ENCODE results near the gene RPL28. TPM values are rescaled to one million over a fixed set of nuclear protein-coding genes. Genes with fewer than 3 reads are reported as not detected.

Gene RPL28
- total and polyA plus RNA-seq, 10 of the 15 experiments (the other 5 are each of a cell fraction or from before 2014, with no cell fraction given) = 260 to 3,542 (median 891) TPM

DNA sequence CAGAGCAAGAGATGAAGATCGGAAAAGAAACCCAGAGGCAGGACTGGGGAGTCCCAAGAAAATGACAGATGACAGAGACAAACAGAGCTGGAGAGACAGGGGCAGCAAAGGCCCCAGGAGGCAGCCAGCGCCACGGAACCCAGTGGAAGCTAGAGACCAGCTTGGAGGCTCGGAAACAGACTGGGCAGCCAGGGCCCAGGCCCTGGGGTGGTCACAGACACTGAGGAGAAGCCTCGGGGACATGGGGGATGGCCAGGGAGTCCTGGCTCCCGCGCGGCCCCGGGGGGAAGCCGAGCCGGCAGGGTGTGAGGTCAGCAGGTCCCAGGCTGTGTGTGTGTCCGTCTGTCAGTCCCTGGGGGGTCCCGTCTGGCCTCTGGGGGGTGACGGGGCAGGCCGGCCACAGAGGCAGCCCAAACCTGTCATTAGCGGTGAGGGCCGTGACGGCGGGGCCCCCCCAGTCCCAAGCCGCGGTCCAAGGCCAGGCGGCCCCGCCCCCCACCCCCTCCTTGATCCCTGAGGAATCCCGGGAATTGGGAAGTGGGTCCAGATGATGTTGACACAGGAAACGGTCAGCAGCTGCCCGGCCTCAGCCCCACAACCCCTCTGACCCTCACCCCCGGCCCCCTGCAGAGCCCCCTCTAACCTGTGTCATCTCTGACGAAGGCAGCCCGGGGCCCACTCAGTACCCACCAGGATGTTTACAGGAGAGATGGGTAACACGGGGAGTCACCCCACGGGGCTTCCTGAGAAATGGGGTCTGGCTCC lies 11.6 kb upstream of the RPL28 start:
- CTCF ChIA-PET = no interaction called here
- SMC1A ChIA-PET (ENCODE audit: uncharacterized antibody, unreplicated experiment) = no interaction called here

More for the DNA sequence above, 11.6 kb upstream of the RPL28 start:
- in situ Hi-C loops (cut with MboI) (no loop called here), intact Hi-C loops (cut with micrococcal nuclease; ENCODE audit: unreplicated experiment) (no loop called here)
- TF ChIP-seq KLF5 (IDR thresholded peaks at IDR 0.05; ENCODE audit: partially characterized antibody) (no peak), STAT3 (IDR thresholded peaks at IDR 0.05; ENCODE audit: low read depth, low read length) (no peak), MEF2A (IDR thresholded peaks at IDR 0.05; ENCODE audit: insufficient read depth, low read depth, low read length) (no peak), ATF7 (IDR thresholded peaks at IDR 0.05; ENCODE audit: low read depth) (no peak)
- TF ChIP-seq, protein P1, sequence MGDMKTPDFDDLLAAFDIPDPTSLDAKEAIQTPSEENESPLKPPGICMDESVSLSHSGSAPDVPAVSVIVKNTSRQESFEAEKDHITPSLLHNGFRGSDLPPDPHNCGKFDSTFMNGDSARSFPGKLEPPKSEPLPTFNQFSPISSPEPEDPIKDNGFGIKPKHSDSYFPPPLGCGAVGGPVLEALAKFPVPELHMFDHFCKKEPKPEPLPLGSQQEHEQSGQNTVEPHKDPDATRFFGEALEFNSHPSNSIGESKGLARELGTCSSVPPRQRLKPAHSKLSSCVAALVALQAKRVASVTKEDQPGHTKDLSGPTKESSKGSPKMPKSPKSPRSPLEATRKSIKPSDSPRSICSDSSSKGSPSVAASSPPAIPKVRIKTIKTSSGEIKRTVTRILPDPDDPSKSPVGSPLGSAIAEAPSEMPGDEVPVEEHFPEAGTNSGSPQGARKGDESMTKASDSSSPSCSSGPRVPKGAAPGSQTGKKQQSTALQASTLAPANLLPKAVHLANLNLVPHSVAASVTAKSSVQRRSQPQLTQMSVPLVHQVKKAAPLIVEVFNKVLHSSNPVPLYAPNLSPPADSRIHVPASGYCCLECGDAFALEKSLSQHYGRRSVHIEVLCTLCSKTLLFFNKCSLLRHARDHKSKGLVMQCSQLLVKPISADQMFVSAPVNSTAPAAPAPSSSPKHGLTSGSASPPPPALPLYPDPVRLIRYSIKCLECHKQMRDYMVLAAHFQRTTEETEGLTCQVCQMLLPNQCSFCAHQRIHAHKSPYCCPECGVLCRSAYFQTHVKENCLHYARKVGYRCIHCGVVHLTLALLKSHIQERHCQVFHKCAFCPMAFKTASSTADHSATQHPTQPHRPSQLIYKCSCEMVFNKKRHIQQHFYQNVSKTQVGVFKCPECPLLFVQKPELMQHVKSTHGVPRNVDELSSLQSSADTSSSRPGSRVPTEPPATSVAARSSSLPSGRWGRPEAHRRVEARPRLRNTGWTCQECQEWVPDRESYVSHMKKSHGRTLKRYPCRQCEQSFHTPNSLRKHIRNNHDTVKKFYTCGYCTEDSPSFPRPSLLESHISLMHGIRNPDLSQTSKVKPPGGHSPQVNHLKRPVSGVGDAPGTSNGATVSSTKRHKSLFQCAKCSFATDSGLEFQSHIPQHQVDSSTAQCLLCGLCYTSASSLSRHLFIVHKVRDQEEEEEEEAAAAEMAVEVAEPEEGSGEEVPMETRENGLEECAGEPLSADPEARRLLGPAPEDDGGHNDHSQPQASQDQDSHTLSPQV (IDR thresholded peaks at IDR 0.05) = no peak
- TF ChIP-seq, protein P2, sequence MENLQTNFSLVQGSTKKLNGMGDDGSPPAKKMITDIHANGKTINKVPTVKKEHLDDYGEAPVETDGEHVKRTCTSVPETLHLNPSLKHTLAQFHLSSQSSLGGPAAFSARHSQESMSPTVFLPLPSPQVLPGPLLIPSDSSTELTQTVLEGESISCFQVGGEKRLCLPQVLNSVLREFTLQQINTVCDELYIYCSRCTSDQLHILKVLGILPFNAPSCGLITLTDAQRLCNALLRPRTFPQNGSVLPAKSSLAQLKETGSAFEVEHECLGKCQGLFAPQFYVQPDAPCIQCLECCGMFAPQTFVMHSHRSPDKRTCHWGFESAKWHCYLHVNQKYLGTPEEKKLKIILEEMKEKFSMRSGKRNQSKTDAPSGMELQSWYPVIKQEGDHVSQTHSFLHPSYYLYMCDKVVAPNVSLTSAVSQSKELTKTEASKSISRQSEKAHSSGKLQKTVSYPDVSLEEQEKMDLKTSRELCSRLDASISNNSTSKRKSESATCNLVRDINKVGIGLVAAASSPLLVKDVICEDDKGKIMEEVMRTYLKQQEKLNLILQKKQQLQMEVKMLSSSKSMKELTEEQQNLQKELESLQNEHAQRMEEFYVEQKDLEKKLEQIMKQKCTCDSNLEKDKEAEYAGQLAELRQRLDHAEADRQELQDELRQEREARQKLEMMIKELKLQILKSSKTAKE (IDR thresholded peaks at IDR 0.05; ENCODE audit: low read depth, poor library complexity, severe bottlenecking) = no peak
- ATAC-seq (no peak; the same call in 2 of the 3 replicates), FAIRE-seq (no peak), DNase-seq (ENCODE audit: low read depth, low spot score) (no peak)
- H3K4me3 ChIP-seq = no peak overlapping the region
- no peak overlapping the region for H3K27ac ChIP-seq (ENCODE audit: control insufficient read depth, insufficient read depth)
- no peak overlapping the region for H3K9ac ChIP-seq (ENCODE audit: control insufficient read depth, insufficient read depth, low read length)
- H3K4me1 ChIP-seq (ENCODE audit: control insufficient read depth, insufficient read depth, low read length) = no peaks in the 10 kb centered on the region
- H3K9me3 ChIP-seq (replicated peaks; ENCODE audit: control insufficient read depth, insufficient read depth, low read length) = no peaks in the 10 kb centered on the region
- RAD21 ChIA-PET (ENCODE audit: unreplicated experiment) = no interaction called here
- no peaks in the 10 kb centered on the region for H3K79me2 ChIP-seq (ENCODE audit: control insufficient read depth, insufficient read depth, low read length)
- no TSS peak for BruUV-seq (replicated peaks)
- H3K36me3 ChIP-seq (ENCODE audit: control insufficient read depth in 2 of 2, insufficient read depth in 2 of 2, low read length in 1 of 2) = no peaks in the 10 kb centered on the region
- WGBS (ENCODE audit: insufficient coverage, insufficient replicate concordance, low lambda C conversion rate, missing lambda C conversion rate) = 19% methylated on average over 14 of the region's 31 CpGs
- H3K27me3 ChIP-seq (replicated peaks in 1 of 2; ENCODE audit: control insufficient read depth in 2 of 2, insufficient read depth in 2 of 2, low read length in 1 of 2) = peaks cover 3 to 4% of the 10 kb centered on the region in 2 experiments
- no peaks in the 10 kb centered on the region for H4K20me1 ChIP-seq (ENCODE audit: control insufficient read depth, insufficient read depth)
- no peak overlapping the region for H2AFZ ChIP-seq (ENCODE audit: control insufficient read depth, low read depth, low read length)
- POLR2A ChIA-PET = no interaction called here
- H3K4me2 ChIP-seq (ENCODE audit: control insufficient read depth, insufficient read depth) = no peak overlapping the region
